ENCODE results near the gene EDN1. TPM values are rescaled to one million over a fixed set of nuclear protein-coding genes. Genes with fewer than 3 reads are reported as not detected.

Gene EDN1
- total and polyA plus RNA-seq, 12 donors, result 0.36 to 7.8 (median 3.4) TPM

GRCh38 chr6:12335717-12336116, 45.6 kb downstream of the EDN1 start:
- no peak for ATAC-seq
- DNase-seq, result no peak
- no peak for TF ChIP-seq CTCF (IDR thresholded peaks at IDR 0.05)
- H3K4me3 ChIP-seq, result no peak overlapping the region
- H3K27me3 ChIP-seq, result no peaks in the 10 kb centered on the region
- no peaks in the 10 kb centered on the region for H3K9me3 ChIP-seq
- peaks cover 0 to 17% (median 12%) of the 10 kb centered on the region in 9 donors for H3K4me1 ChIP-seq
- no peak overlapping the region for H3K27ac ChIP-seq
- intact Hi-C loops (cut with DNase I), result no loop called here
- H3K36me3 ChIP-seq, result no peaks in the 10 kb centered on the region
- 67 to 70% methylated on average over 1 of the region's 1 CpG for WGBS, 2 donors

- Histone ChIP-seq H3K4me3 (no peak overlapping the region), H3K27ac (no peak overlapping the region), H3K9me3 (no peaks in the 10 kb centered on the region), H3K27me3 (peaks cover 0 to 2% (median 0%) of the 10 kb centered on the region in 7 donors), H3K36me3 (no peaks in the 10 kb centered on the region), H3K4me1 (peaks cover 0 to 14% (median 10%) of the 10 kb centered on the region in 9 donors)
- no peak for ATAC-seq
- intact Hi-C loops (cut with DNase I), result no loop called here
- 88 to 90% methylated on average over 5 of the region's 5 CpGs for WGBS, 2 donors
- TF ChIP-seq CTCF (IDR thresholded peaks at IDR 0.05), result no peak
- DNase-seq, result no peak
These were observed 46.2 kb downstream of the EDN1 start for GRCh38 chr6:12336121-12336971.

- WGBS, 2 donors, result 95 to 97% methylated on average over 3 of the region's 3 CpGs
These were observed 48.9 kb downstream of the EDN1 start for GRCh38 chr6:12339022-12339421.

More at GRCh38 chr6:12339022-12339421, 48.9 kb downstream of the EDN1 start:
- DNase-seq, result no peak
- Histone ChIP-seq H3K27me3 (peaks cover 0 to 8% (median 0%) of the 10 kb centered on the region in 7 donors), H3K27ac (no peak overlapping the region), H3K36me3 (no peaks in the 10 kb centered on the region), H3K9me3 (no peaks in the 10 kb centered on the region), H3K4me3 (no peak overlapping the region), H3K4me1 (no peaks in the 10 kb centered on the region)
- ATAC-seq, result no peak
- intact Hi-C loops (cut with DNase I), result no loop called here
- TF ChIP-seq CTCF (IDR thresholded peaks at IDR 0.05), result no peak
